Stomach (tissue), 4 donors: Measurements from ENCODE around the gene ST6GALNAC3.

Experiments used
- CTCF ChIP-seq, 7 experiments: fragments of 450-650 bp in 4 of 7; fragments of 200-600 bp in 3 of 7; sonication (generic) in 3 of 7; IDR thresholded peaks; one replicate each; pipeline ENCODE4 v1.5.1; 2016 to 2019; ENCODE audit warnings: antibody characterized with exemption in 7 of 7, control low read depth in 2 of 7, mild to moderate bottlenecking in 1 of 7
- EP300 ChIP-seq: sonication (generic); formaldehyde crosslinking; IDR thresholded peaks from one replicate; pipeline ENCODE4 v1.6.1; 2017; ENCODE audit warnings: antibody characterized with exemption
- POLR2AphosphoS5 ChIP-seq, 3 donors: sonication (generic); formaldehyde crosslinking; IDR thresholded peaks; one replicate each; pipeline ENCODE4 v1.6.1; 2016; ENCODE audit warnings: antibody characterized with exemption in 3 of 3

- TF ChIP-seq CTCF (IDR thresholded peaks at IDR 0.05) (no peak), EP300 (no peak), POLR2AphosphoS5 (IDR thresholded peaks at IDR 0.05) (no peak)
Measured at GRCh38 chr1:76408303-76408702, 333.8 kb downstream of the ST6GALNAC3 start.
